Thymus (tissue), 11 donors: Measurements from ENCODE around the gene ATP6AP1. TPM values are rescaled to one million over a fixed set of nuclear protein-coding genes. Genes with fewer than 3 reads are reported as not detected.
"Not testable (repeated sequence)": the region's sequence is repeated elsewhere in the genome, so short reads cannot be mapped to it uniquely, and the experiment has no call there.

Experiments used
- DNase-seq, 9 donors: peaks; one replicate each; pipeline ENCODE4 v3.0.0-alpha.2; 2013; ENCODE audit warnings: low spot score in 9 of 9, low read depth in 6 of 9, missing footprints in 1 of 9
- H3K27ac ChIP-seq, 2 donors: one replicate each; pipeline ENCODE4 v1.5.1; 2013; ENCODE audit warnings: control low read depth in 1 of 2, low read depth in 1 of 2, low read length in 1 of 2, mild to moderate bottlenecking in 1 of 2, moderate library complexity in 1 of 2
- H3K27me3 ChIP-seq, 2 donors: one replicate each; pipeline ENCODE4 v1.5.1; 2013; ENCODE audit warnings: low read length in 1 of 2; ENCODE audit not compliant: control insufficient read depth in 2 of 2, insufficient read depth in 1 of 2
- H3K36me3 ChIP-seq, 2 donors: one replicate each; pipeline ENCODE4 v1.5.1; 2013; ENCODE audit warnings: low read length in 1 of 2, mild to moderate bottlenecking in 1 of 2, moderate library complexity in 1 of 2; ENCODE audit not compliant: control insufficient read depth in 2 of 2, insufficient read depth in 2 of 2
- H3K4me1 ChIP-seq, 2 donors: one replicate each; pipeline ENCODE4 v1.5.1; 2013; ENCODE audit warnings: low read length in 2 of 2; ENCODE audit not compliant: control insufficient read depth in 2 of 2, insufficient read depth in 2 of 2
- H3K4me3 ChIP-seq, 2 donors: one replicate each; pipeline ENCODE4 v1.5.1; 2013; ENCODE audit warnings: low read length in 2 of 2, control low read depth in 1 of 2, mild to moderate bottlenecking in 1 of 2
- H3K9me3 ChIP-seq, 2 donors: one replicate each; pipeline ENCODE4 v1.5.1; 2013; ENCODE audit warnings: low read length in 1 of 2, mild to moderate bottlenecking in 1 of 2; ENCODE audit not compliant: control insufficient read depth in 2 of 2, insufficient read depth in 1 of 2
- WGBS: extraction: QIAGEN DNeasy Blood & Tissue Kit; methylation state at CpG from one replicate; pipeline ENCODE4 v1.1.7; 2013; 5-methylcytosine and 5-hydroxymethylcytosine counted together
- polyA plus RNA-seq: library from polyadenylated mRNA; stranded (reverse); fragments of 200-250 nt; gene quantifications from one replicate; pipeline ENCODE4 v1.2.3, GENCODE V29; 2013
- total RNA-seq: library from RNA; stranded (reverse); fragments of 120-200 nt; gene quantifications from one replicate; pipeline ENCODE4 v1.2.4, GENCODE V29; 2013
- donor health status: healthy.

Gene ATP6AP1
- total and polyA plus RNA-seq, 2 donors, result 26.6 to 53.7 TPM

DNA sequence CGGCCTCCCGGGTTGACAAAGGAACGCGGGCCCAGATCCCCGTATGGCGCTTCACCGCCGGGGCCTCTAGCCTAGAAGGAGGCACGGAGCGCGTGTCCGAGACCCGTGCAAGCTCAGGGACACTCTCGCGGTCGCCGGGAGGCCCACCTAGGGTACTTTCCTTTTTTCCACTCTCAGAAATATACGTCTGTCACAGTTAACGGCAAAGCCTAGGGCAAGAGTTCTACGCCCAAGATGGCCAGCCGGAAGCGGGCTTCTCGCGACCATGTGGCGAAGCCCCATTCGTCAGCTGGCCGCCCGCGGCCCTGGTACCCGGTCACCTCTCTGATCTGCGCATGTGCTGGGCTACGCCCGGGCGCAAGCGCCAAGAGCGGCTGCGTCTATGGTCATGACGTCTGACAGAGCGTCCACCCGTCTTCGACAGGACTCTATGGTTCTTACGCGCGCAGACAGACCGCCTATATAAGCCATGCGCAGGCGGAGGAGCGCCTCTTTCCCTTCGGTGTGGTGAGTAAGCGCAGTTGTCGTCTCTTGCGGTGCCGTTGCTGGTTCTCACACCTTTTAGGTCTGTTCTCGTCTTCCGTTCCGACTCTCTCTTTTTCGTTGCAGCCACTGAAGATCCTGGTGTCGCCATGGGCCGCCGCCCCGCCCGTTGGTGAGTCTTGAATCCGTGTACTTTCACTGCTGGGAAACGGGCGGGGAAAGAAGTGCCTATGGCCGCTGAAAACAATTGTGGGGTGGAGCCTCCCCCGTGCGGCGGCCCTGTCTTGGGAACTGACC is 30.4 kb upstream of the ATP6AP1 start, which contains the start of gene RPL10:
Gene RPL10 (plus strand): TSS at position 490 of the 780 bp plus-strand sequence. CDS start 143 bp downstream, at position 633.
- Histone ChIP-seq H3K4me1 (peaks cover 0 to 15% of the 10 kb centered on the region in 2 donors), H3K27me3 (no peaks in the 10 kb centered on the region), H3K36me3 (peaks cover 23 to 26% of the 10 kb centered on the region in 2 donors), H3K27ac (peak within 1 kb of the TSS; percentile 91 to 96), H3K4me3 (peak within 1 kb of the TSS; percentile 54 to 74), H3K9me3 (no peaks in the 10 kb centered on the region)
- under 1% methylated on average over 69 of the region's 69 CpGs for WGBS
- DNase-seq, result peak in 8 of 9 donors; percentile 75 to 93 (median 81)

DNA sequence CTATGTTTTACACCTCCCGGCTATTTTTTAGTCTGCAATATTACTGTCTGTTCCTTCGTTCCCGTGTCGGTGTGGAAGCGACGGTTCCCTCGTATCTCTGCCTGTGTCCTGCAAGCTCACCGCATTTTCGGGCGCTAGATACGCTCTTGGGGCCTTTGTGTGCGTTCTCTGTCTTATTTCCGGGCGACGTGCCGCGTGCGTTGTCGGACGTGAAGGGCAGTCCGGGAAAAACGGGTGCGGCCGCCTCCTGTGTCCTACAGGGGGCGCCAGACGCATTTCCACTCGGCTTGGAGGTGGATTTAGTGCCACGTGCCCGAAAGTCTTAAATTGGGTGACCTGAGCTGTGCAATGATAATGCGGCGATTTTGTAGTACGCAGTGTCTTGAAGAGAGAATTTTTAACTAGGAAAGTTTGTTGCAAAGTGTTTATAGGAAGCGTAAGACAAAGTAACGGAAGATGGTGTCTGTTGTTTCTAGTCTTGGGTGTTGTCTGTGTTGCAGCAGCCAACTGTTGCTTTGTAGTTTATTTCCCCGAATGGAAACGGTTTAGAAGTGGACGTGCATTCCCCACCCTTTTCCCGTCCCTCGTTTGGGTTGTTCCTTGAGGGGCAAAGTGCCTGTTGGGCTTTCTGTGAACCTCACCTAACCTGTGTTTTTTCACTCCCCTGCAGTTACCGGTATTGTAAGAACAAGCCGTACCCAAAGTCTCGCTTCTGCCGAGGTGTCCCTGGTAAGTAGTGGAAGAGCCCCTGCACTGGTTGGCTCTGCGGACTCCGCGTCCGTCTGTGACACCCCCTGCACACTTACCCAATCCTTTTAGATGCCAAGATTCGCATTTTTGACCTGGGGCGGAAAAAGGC is 29.6 kb upstream of the ATP6AP1 start:
- WGBS, result 3% methylated on average over 49 of the region's 49 CpGs
- peak; percentile 48 to 92 (median 78) for DNase-seq
- Histone ChIP-seq H3K36me3 (peaks cover 23 to 26% of the 10 kb centered on the region in 2 donors), H3K9me3 (no peaks in the 10 kb centered on the region), H3K4me3 (peak overlapping the region; percentile 54 to 74), H3K4me1 (peaks cover 0 to 15% of the 10 kb centered on the region in 2 donors), H3K27me3 (no peaks in the 10 kb centered on the region), H3K27ac (peak overlapping the region; percentile 91 to 96)

DNA sequence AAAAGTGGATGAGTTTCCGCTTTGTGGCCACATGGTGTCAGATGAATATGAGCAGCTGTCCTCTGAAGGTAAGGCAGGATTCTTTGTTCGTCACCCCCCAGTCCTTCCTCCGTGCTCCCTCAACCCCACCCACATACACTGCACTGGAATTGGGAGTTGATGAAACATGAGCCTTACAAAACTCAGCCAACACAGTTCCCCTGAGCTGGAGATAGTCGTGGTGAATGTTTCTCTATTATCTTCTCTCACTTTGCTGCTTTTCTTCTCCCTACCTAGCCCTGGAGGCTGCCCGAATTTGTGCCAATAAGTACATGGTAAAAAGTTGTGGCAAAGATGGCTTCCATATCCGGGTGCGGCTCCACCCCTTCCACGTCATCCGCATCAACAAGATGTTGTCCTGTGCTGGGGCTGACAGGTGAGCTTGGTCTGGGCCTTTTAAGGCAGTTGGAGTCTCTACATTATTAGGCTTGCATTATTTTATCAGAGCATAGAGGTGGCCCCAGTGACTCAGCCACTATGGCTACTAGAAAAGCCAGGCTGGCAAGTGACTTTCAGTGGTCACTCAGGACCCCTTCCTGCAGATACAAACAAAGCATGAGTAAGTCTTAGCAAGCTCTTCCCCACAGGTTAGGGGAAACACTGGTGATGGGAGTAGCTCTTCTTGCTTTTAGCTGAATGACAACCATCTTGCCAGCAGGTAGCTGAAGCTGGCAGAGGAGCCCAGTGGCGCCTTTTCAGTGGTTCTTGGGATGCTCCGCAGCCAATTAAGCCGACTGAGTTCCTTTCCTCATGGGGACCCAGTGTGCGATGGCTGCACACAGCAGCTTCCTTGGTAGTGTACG is 28.7 kb upstream of the ATP6AP1 start:
- WGBS, result 54% methylated on average over 14 of the region's 14 CpGs
- peaks cover 0 to 15% of the 10 kb centered on the region in 2 donors for H3K4me1 ChIP-seq
- peaks cover 23 to 26% of the 10 kb centered on the region in 2 donors for H3K36me3 ChIP-seq
- peak overlapping the region; percentile 15 to 91 for H3K27ac ChIP-seq
- H3K4me3 ChIP-seq, result peak overlapping the region; percentile 54 to 74
- H3K27me3 ChIP-seq, result no peaks in the 10 kb centered on the region
- no peak for DNase-seq
- no peaks in the 10 kb centered on the region for H3K9me3 ChIP-seq

- not testable (repeated sequence) for H3K4me3 ChIP-seq
Observed at GRCh38 chrX:154400369-154400817, 28.1 kb upstream of the ATP6AP1 start.

DNA sequence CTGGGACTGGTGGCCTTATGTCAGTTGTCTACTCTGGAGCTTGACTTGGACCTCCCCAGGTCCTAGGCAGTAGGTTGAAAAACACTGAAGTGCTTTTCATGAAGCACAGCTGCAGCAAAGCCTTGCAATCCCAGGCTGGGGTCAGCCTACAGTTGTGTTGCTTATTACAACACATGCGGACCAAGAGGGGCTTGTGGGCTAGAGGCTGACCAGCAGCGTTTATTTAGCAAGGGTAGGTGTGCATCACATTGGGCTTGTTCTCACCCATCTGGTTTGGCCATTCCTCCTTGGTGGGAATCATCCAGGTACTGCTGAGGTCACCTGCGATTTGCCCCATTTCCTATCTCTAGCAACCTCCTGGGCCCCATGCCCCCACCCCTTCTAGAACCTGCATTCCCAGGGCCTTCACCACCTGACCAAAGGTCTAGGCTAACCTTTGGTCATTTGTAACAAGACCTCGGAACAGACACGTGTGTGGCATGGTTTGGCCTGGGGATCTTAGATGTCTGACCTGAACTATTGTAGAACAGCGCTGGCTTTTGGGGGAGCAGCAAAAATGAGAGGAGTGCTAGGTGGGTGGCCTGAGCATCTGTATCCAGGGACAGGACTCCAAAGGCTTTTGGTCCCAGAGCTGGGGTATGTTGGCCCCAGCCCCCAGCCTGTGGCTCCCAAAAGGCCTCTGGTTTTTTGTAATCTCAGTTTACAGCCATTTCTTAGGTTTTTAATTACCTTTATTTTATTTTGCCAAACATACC is 27.3 kb upstream of the ATP6AP1 start:
- peaks cover 23 to 26% of the 10 kb centered on the region in 2 donors for H3K36me3 ChIP-seq
- no peak overlapping the region for H3K27ac ChIP-seq
- 93% methylated on average over 6 of the region's 6 CpGs for WGBS

More at GRCh38 chrX:154400369-154400817, 28.1 kb upstream of the ATP6AP1 start:
- not testable (repeated sequence) for H3K27ac ChIP-seq, DNase-seq, H3K9me3 ChIP-seq, H3K27me3 ChIP-seq
- peaks cover 23 to 26% of the 10 kb centered on the region in 2 donors for H3K36me3 ChIP-seq
- peaks cover 0 to 15% of the 10 kb centered on the region in 2 donors for H3K4me1 ChIP-seq
- 98% methylated on average over 6 of the region's 6 CpGs for WGBS

GRCh38 chrX:154401918-154402621 is 26.4 kb upstream of the ATP6AP1 start:
- H3K27me3 ChIP-seq, result no peaks in the 10 kb centered on the region
- H3K4me1 ChIP-seq, result peaks cover 0 to 12% of the 10 kb centered on the region in 2 donors
- WGBS, result 88% methylated on average over 6 of the region's 6 CpGs
- no peak for DNase-seq
- H3K27ac ChIP-seq, result no peak overlapping the region
- no peaks in the 10 kb centered on the region for H3K9me3 ChIP-seq
- H3K4me3 ChIP-seq, result no peak overlapping the region
- H3K36me3 ChIP-seq, result peaks cover 23 to 26% of the 10 kb centered on the region in 2 donors

More for the DNA sequence above, 27.3 kb upstream of the ATP6AP1 start:
- no peaks in the 10 kb centered on the region for H3K9me3 ChIP-seq
- H3K27me3 ChIP-seq, result no peaks in the 10 kb centered on the region
- no peak overlapping the region for H3K4me3 ChIP-seq
- no peak for DNase-seq
- peaks cover 0 to 15% of the 10 kb centered on the region in 2 donors for H3K4me1 ChIP-seq

- Histone ChIP-seq H3K4me3 (no peak overlapping the region), H3K27me3 (no peaks in the 10 kb centered on the region), H3K36me3 (peaks cover 23 to 26% of the 10 kb centered on the region in 2 donors), H3K27ac (no peak overlapping the region), H3K4me1 (peaks cover 0 to 11% of the 10 kb centered on the region in 2 donors), H3K9me3 (no peaks in the 10 kb centered on the region)
- DNase-seq, result no peak
- WGBS, result 96% methylated on average over 19 of the region's 19 CpGs
Observed at GRCh38 chrX:154402622-154403127, 25.8 kb upstream of the ATP6AP1 start.
